PC-3 (cell line): ENCODE results near the gene MYH10. TPM values are rescaled to one million over a fixed set of nuclear protein-coding genes. Genes with fewer than 3 reads are reported as not detected.

Experiments
- ATAC-seq: fragments of 200-7000 bp; cut with Tn5 transposase; 2 replicates; pipeline ENCODE4 v1.9.1; 2020; ENCODE audit warnings: mild to moderate bottlenecking, moderate library complexity
- BruUV-seq: library from RNA; stranded (reverse); fragments of 400-500 nt; replicated peaks from 2 replicates; lab custom pipeline; 2021; lab: Mats Ljungman, UMichigan
- CTCF ChIA-PET: fragments of 300-600 bp; sonication (Branson Sonifier 250); formaldehyde crosslinking; loops from one replicate; lab custom pipeline; 2022; ENCODE audit warnings: antibody characterized with exemption; lab: Charles Lee
- POLR2A ChIA-PET: fragments of 300-600 bp; sonication (Branson Sonifier 250); formaldehyde crosslinking; loops from one replicate; lab custom pipeline; 2022; ENCODE audit warnings: antibody characterized with exemption; ENCODE audit not compliant: unreplicated experiment; lab: Charles Lee
- DNase-seq: peaks from one replicate; pipeline ENCODE4 v3.0.0-alpha.2; 2015
- H2AFZ ChIP-seq: fragments of 300-600 bp; sonication (generic); 2 replicates; pipeline ENCODE4 v1.6.0; 2016; ENCODE audit warnings: antibody characterized with exemption, low read length
- H3F3A ChIP-seq: fragments of 300-600 bp; sonication (generic); one replicate; pipeline ENCODE4 v1.6.0; 2017; ENCODE audit warnings: antibody characterized with exemption, low read length, control low read depth, mild to moderate bottlenecking; ENCODE audit not compliant: unreplicated experiment
- H3K27ac ChIP-seq: fragments of 300-600 bp; sonication (generic); 2 replicates; pipeline ENCODE4 v1.5.1; 2016; ENCODE audit warnings: mild to moderate bottlenecking, low read length
- H3K27me3 ChIP-seq: fragments of 300-600 bp; sonication (generic); 2 replicates; pipeline ENCODE4 v1.6.1; 2016; ENCODE audit warnings: low read length, mixed read lengths
- H3K36me3 ChIP-seq: fragments of 300-600 bp; sonication (generic); 2 replicates; pipeline ENCODE4 v1.6.1; 2016; ENCODE audit warnings: low read depth, mixed run types, low read length, mixed read lengths
- H3K4me1 ChIP-seq: fragments of 300-600 bp; sonication (generic); 2 replicates; pipeline ENCODE4 v1.5.1; 2016; ENCODE audit warnings: low read length; ENCODE audit not compliant: insufficient read depth
- H3K4me2 ChIP-seq: fragments of 300-600 bp; sonication (generic); 2 replicates; pipeline ENCODE4 v1.6.0; 2016; ENCODE audit warnings: low read length
- H3K4me3 ChIP-seq: fragments of 300-600 bp; sonication (generic); 2 replicates; pipeline ENCODE4 v1.5.1; 2016; ENCODE audit warnings: mild to moderate bottlenecking, low read length, mixed read lengths
- H3K79me2 ChIP-seq: fragments of 300-600 bp; sonication (generic); 2 replicates; pipeline ENCODE4 v1.6.1; 2017; ENCODE audit warnings: low read length, mixed read lengths
- H3K9ac ChIP-seq: fragments of 300-600 bp; sonication (generic); 2 replicates; pipeline ENCODE4 v1.6.0; 2016; ENCODE audit warnings: mild to moderate bottlenecking, low read length
- H3K9me2 ChIP-seq: fragments of 300-600 bp; sonication (generic); replicated peaks from 2 replicates; pipeline ENCODE4 v1.6.1; 2016; ENCODE audit warnings: mixed run types, low read length, mixed read lengths
- H3K9me3 ChIP-seq: fragments of 300-600 bp; sonication (generic); 2 replicates; pipeline ENCODE4 v1.6.1; 2016; ENCODE audit warnings: low read length, mixed read lengths
- H4K20me1 ChIP-seq: fragments of 300-600 bp; sonication (generic); 2 replicates; pipeline ENCODE4 v1.6.1; 2016; ENCODE audit warnings: low read length, mixed read lengths
- EZH2 ChIP-seq: fragments of 300-600 bp; sonication (generic); IDR thresholded peaks from one replicate; pipeline ENCODE4 v1.6.1; 2017; ENCODE audit warnings: antibody characterized with exemption, mild to moderate bottlenecking, low read length; ENCODE audit not compliant: unreplicated experiment
- EZH2phosphoT487 ChIP-seq: fragments of 300-600 bp; sonication (generic); IDR thresholded peaks from 2 replicates; pipeline ENCODE4 v1.6.1; 2018; ENCODE audit warnings: mild to moderate bottlenecking, antibody characterized with exemption, low read length, borderline replicate concordance
- intact Hi-C: fragments of 100-400 bp; cut with micrococcal nuclease; formaldehyde crosslinking; loops from 2 replicates; pipeline ENCODE4 v1.9.0; 2023
- total RNA-seq: library from RNA; depleted of rRNA; stranded (reverse); fragments of >200 nt; gene quantifications from 2 replicates; pipeline ENCODE4 v1.2.3, GENCODE V29; 2014
- TF ChIP-seq, protein P1 (sequence below): fragments of 300-600 bp; sonication (generic); conservative IDR thresholded peaks from 2 replicates; pipeline ENCODE4 v1.5.1; 2017; ENCODE audit warnings: antibody characterized with exemption, low read depth, mild to moderate bottlenecking, low read length

Gene MYH10
- total RNA-seq, 1 experiment from 2014 or later: 44.6 TPM

DNA sequence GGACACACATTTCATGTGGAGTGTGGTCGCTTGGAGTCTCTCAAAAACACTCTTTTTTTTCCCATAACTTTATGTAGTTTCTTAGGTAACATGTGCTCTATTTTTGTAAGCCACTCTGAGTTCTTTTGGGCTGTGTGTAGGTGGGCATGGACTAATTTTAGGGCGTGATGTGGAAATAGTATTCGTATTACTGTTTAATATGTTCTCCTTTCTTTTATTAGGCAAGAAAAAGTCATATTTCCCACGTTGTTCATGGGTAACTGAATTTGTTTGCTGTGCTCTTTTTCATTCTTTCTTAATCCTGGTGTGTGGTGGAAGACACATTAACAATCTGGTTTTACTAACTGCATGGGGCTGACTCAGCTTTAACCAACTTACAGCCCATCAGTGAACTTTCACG is 167.4 kb downstream of the MYH10 start:
- H3F3A ChIP-seq: no peaks in the 10 kb centered on the region
- H3K79me2 ChIP-seq: no peaks in the 10 kb centered on the region
- no peaks in the 10 kb centered on the region for H3K4me1 ChIP-seq
- no peak for TF ChIP-seq EZH2phosphoT487
- TF ChIP-seq, protein P1, sequence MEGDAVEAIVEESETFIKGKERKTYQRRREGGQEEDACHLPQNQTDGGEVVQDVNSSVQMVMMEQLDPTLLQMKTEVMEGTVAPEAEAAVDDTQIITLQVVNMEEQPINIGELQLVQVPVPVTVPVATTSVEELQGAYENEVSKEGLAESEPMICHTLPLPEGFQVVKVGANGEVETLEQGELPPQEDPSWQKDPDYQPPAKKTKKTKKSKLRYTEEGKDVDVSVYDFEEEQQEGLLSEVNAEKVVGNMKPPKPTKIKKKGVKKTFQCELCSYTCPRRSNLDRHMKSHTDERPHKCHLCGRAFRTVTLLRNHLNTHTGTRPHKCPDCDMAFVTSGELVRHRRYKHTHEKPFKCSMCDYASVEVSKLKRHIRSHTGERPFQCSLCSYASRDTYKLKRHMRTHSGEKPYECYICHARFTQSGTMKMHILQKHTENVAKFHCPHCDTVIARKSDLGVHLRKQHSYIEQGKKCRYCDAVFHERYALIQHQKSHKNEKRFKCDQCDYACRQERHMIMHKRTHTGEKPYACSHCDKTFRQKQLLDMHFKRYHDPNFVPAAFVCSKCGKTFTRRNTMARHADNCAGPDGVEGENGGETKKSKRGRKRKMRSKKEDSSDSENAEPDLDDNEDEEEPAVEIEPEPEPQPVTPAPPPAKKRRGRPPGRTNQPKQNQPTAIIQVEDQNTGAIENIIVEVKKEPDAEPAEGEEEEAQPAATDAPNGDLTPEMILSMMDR: no peak
- TF ChIP-seq EZH2: no peak
- H3K36me3 ChIP-seq: peaks cover 18% of the 10 kb centered on the region; the same call in 1 of the 2 replicates
- no TSS peak for BruUV-seq
- no peak overlapping the region for H3K4me3 ChIP-seq
- H3K9ac ChIP-seq: no peak overlapping the region
- CTCF ChIA-PET: no interaction called here
- H3K9me2 ChIP-seq: no peaks in the 10 kb centered on the region
- no peaks in the 10 kb centered on the region for H3K9me3 ChIP-seq
- DNase-seq: no peak
- H3K27me3 ChIP-seq: no peaks in the 10 kb centered on the region
- ATAC-seq: no peak
- H3K4me2 ChIP-seq: no peak overlapping the region
- POLR2A ChIA-PET: no interaction called here
- intact Hi-C loops: no loop called here
- no peak overlapping the region for H2AFZ ChIP-seq
- H3K27ac ChIP-seq: no peak overlapping the region
- no peaks in the 10 kb centered on the region for H4K20me1 ChIP-seq

DNA sequence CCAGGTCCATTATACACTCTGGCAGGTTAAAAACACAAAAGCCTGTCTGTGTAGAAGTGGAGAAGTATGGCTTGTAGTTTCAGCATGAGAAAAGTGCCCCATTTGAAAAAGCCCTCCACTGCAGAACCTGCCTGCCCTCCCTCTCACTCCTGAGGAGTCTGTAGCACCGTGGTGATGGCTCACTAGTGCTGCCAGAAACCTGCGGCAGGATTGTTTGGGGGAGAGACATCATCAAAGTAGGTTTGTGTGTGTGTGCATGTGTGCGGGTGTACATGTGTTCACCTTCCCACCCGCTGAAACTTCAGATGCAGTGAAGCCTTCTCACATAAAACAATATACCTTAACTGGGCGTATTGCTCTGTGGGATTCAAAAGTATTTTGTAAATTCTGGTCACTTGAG is 168.0 kb downstream of the MYH10 start:
- DNase-seq: no peak
- no peak overlapping the region for H2AFZ ChIP-seq
- POLR2A ChIA-PET: no interaction called here
- no peaks in the 10 kb centered on the region for H4K20me1 ChIP-seq
- no peak for ATAC-seq
- H3K36me3 ChIP-seq: peaks cover 18% of the 10 kb centered on the region; the same call in 1 of the 2 replicates
- no peaks in the 10 kb centered on the region for H3F3A ChIP-seq
- no peak overlapping the region for H3K27ac ChIP-seq
- CTCF ChIA-PET: no interaction called here
- H3K9me3 ChIP-seq: no peaks in the 10 kb centered on the region
- H3K9me2 ChIP-seq: no peaks in the 10 kb centered on the region
- H3K4me2 ChIP-seq: no peak overlapping the region
- BruUV-seq: no TSS peak
- H3K27me3 ChIP-seq: no peaks in the 10 kb centered on the region
- H3K79me2 ChIP-seq: no peaks in the 10 kb centered on the region
- no peak overlapping the region for H3K4me3 ChIP-seq
- TF ChIP-seq, protein P1: no peak
- no peak for TF ChIP-seq EZH2phosphoT487
- TF ChIP-seq EZH2: no peak
- no peaks in the 10 kb centered on the region for H3K4me1 ChIP-seq
- no peak overlapping the region for H3K9ac ChIP-seq
- intact Hi-C loops: no loop called here

GRCh38 chr17:8459831-8460230 is 170.7 kb downstream of the MYH10 start:
- Histone ChIP-seq H3K36me3 (peaks cover 30% of the 10 kb centered on the region; the same call in 1 of the 2 replicates), H3K27ac (no peak overlapping the region), H3K9me3 (no peaks in the 10 kb centered on the region), H3K4me1 (no peaks in the 10 kb centered on the region), H3K9ac (no peak overlapping the region), H2AFZ (no peak overlapping the region), H4K20me1 (no peaks in the 10 kb centered on the region), H3K79me2 (no peaks in the 10 kb centered on the region), H3K4me2 (no peak overlapping the region), H3K9me2 (no peaks in the 10 kb centered on the region), H3K4me3 (no peak overlapping the region), H3F3A (no peaks in the 10 kb centered on the region), H3K27me3 (no peaks in the 10 kb centered on the region)
- intact Hi-C loops: no loop called here
- ChIA-PET CTCF (no interaction called here), POLR2A (no interaction called here)
- TF ChIP-seq, protein P1: no peak
- TF ChIP-seq EZH2phosphoT487 (no peak), EZH2 (no peak)
- no TSS peak for BruUV-seq
- ATAC-seq (no peak), DNase-seq (no peak)
